GF-D8 (cell line): Measurements from ENCODE around the gene MAP4.

Experiments used
- DNase-seq: peaks from one replicate; lab custom pipeline; 2025; lab: John Stamatoyannopoulos, UW

The MAP4 gene

DNA sequence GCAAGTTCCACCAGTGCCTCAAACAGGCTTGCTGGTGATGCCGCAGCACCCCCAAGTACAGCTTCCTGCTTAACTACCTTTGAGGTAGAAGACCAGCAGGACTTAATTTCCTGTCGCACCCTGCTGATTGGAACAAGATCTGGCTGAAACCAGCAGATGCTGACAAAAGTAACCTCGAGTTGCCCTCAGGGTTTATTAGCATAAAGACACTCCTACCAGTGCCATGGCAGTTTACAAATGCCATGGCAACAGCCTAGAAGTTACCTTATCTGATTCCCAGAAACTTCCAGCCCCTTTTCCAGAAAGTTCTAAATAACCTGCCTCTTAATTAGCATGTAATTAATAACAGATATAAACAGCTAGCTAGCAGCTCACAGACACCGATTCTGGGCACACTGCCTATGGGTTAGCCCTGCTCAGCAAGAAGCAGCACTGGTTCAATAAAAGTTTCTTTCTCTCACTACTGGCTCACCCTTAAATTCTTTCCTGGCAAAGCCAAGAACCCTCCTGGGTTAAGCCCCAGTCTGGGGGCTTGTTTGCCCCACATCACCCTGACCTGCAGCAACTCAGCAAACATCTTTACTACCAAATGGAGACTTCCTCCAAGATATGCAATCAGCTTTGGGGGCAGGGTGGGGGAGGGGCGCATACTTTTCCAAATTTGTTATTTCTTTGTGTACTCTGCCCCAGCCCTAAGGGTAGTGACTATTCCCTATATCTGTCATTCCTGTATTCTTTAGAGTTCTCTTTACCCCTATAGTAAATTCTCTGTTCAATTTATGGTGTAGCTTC is 54.2 kb downstream of the MAP4 start:
- DNase-seq: no peak

- no peak for DNase-seq
Measured at GRCh38 chr3:47961036-47961435, 55.2 kb downstream of the MAP4 start.

GRCh38 chr3:47956521-47956920 is 59.7 kb downstream of the MAP4 start:
- no peak for DNase-seq

DNA sequence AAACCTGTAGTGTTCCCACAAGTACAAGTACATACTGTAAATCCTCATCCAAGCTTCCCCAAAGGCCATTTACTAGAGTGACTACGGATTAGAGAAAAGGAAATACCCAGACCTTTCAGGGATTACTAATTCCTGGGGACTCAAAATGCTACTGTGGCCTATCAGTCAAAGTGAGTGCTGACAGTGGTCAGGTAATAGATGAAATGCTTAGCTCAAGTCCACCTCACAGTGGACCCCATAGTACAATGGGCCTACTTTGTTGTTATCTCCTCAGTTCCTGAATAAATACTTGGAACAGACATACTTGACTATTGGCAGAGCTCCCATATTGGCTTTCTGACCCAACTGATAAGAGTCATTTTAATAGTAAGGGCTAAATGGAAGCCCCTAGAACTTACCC is 61.6 kb downstream of the MAP4 start:
- DNase-seq: no peak

DNA sequence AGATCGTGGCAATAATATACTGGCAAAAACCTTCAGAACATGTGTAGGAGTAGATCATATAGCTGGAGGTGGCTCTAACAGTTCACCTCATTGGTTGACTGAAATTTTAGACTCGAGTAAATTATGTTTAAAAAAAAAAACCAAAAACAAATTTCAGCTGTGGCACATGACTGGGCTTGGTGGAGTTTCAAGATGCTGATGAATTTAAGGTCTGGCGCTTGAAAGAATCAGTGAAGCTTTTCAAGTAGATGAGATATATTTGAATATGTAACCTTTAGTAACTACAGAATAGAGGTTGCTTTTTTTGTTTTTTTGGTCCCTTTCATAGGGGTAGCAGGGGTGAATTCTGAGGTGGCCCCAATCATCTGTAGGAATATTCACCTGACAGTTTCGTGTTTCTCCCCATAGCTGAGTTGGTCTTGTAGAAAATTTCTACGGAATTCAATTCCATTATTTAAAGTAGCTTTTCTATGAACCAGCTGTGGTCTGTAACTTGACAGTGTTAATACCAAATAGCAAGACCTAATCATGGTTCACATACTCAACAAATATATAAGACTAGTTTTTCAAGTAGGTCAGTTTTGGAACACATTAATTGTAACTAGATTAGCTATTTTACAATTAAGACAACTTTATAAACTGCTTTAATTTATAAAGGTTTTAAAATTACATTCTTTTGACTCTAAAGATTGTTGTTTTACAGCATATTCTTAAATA is 65.6 kb downstream of the MAP4 start:
- DNase-seq: no peak

DNA sequence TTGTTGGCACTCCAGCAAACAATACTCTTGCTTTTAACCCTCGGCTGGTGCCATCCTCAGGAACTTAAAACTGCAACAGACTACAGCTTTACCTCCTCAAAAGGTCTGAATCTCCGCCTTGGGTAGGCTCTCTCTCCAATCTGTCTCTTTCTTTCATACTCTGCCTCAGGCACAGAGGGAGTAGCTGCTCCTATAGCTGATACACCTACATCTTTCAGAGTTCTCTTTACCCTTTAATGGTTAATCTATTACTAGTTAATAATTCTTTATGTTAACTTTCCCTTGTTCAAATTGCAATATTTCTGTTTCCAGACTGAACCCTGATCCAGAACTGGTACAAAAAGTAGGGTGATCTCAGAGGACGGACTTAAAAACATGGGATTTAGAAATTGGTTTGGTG is 66.2 kb downstream of the MAP4 start:
- no peak for DNase-seq

- no peak for DNase-seq
Measured at GRCh38 chr3:47940232-47940631, 76.0 kb downstream of the MAP4 start.

DNA sequence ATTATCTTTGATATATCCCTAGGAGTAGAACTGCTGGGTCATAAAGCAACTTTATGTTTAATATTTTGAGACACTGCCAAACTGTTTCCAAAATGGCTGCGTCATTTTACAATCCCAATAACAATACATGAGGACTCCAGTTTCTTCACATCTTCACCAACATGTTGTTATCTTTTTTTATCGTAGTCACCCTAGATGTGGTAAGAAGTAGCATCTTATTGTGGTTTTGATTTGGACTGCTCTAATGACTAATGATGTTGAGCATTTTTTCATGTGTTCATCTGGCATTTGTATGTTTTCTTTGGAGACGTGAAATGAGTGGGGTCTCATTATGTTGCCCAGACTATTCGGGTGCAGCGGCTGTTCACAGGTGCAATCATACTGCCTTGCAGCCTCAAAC is 83.8 kb downstream of the MAP4 start:
- DNase-seq: no peak

- no peak for DNase-seq
Measured at GRCh38 chr3:47930979-47931378, 85.2 kb downstream of the MAP4 start.

GRCh38 chr3:47916696-47917095 is 99.5 kb downstream of the MAP4 start:
- DNase-seq: no peak

DNA sequence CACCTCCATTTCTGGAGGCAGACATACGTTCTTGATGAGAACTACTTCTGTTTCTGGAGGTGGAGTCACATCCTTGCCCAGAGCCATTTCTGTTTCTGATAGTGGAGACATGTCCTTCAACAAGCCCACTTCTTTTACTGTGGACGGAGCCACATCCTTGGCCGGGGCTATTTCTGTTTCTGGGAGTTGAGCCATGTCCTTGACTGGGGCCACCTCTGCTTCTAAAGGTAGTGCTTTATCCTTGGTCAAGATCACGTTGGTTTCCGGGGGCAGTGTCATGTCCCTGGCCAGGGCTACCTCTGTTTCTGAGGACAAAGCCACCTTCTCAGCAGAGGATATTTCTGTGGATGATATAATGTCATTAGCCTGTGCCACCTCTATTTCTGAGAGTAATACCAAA is 100.0 kb downstream of the MAP4 start:
- DNase-seq: no peak

DNA sequence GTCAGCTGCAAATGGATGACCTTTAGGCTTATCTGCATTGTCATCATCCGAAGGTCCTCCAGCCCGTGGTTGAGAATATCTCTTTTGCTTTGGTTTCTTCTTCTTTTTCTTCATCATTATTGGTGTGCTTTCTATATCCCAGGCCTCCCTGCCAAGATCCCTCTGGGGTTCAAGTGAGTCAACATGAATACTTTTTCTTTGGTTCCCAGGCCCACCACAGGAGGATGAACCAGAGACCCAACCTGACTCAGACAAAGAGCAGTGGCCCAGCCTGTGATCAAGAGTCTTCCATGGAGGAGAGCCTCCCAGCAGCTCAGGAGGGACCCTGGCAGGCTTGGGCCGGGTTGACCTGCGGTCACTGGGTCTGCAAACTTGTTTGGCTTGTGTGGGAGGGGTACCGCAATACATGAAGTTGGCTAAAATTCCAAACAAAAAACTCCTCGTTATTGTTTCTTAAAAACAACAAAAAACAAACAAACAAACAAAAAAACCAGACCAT is 104.2 kb downstream of the MAP4 start:
- DNase-seq: no peak

GRCh38 chr3:47910777-47911440 is 105.3 kb downstream of the MAP4 start:
- DNase-seq: no peak

GRCh38 chr3:47910233-47910632 is 106.0 kb downstream of the MAP4 start:
- DNase-seq: no peak

DNA sequence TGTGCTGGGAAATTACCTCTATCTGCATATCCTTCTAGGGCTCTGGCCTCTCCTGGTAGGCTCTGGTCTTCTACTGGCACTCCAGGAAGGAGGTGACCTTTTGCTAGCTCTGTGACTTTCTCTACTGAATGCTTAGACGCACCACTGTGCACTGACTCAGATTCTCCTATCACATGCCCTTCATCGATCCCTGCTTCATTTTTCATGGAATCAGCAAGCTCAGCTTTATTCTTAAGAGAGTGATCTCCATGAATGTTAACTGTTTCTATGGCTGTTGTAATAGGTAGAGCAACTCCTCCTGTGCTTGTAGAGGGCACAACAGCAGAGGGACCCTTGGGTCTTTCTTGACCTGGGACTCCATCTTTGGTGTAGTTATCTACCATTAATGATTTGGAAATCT is 106.6 kb downstream of the MAP4 start:
- no peak for DNase-seq

DNA sequence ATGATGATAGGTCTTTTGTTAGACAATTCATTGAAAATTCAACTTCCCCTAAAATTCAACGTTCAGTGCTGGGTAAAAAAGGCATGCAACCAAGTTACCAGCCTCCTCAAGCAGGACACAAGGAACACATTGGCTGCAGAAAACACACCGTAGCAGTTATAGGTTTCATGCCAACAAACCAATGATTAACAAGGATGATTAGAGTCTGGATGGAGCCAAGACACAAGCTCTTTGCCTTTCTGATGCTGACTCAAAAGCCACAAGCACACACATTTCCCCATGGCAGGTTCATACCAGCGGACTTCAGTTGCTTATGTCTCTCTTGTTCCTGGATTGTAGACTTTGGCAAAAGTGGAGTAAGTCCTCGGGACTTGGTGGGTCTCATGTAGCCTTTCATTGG is 107.5 kb downstream of the MAP4 start:
- no peak for DNase-seq

DNA sequence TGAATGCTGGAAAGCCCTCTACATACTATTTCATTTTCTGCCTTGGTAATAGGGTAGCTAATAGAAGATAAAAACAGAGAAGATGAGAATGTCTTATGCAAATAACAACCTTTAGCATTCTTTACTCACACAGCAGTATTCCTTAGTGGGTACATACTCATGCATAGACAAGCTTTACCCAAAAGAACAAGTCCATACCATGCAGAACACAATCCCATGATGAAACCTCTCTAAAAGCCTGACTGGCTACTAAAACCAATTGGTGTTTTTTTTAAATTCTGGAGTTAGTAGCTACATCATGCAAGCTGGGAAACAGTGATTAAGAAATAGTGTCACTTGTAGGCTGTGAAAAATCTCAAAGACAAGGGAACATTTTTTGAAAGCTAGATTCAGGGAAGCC is 108.4 kb downstream of the MAP4 start:
- no peak for DNase-seq

DNA sequence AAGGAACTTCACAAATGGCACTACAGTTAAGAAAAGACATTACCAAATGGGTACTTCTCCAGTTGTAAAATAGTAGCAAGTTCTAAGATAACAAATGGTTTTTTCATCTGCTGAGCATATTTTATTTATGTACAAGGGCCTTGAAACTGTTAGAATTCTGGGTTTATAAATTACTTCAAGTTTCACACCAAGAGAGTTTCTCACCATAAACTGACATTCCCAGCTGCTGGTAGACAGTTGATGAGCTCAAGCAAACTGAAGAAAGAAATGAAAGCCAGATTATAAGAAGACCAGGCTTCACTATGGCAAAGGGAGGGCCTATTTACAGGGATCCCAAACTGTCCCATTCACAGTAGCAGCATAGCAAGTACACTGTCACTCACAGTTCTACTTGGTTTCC is 113.5 kb downstream of the MAP4 start:
- no peak for DNase-seq

DNA sequence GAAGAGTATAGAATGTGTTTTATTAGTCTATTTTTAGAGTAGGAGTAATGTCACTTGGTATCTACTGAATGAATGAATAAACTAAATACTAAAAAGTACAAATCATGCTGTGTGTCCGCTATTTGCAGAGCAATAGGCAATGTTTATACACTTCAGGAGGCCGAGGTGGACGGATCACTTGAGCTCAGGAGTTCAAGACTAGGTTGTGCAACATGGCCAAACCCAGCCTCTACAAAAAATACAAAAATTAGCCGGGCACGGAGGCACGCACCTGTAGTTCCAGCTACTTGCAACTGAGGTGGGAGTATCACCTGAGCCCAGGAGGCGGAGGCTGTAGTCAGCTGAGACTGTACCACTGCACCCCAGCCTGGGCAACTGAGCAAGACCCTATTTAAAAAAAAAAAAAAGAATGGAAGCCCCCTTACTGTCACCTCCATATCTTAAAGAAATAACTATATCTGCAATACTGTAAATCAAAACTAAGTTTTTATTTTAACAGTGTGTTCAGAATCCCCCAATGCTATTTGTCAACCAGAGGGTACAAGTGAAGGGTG is 114.9 kb downstream of the MAP4 start:
- no peak for DNase-seq

DNA sequence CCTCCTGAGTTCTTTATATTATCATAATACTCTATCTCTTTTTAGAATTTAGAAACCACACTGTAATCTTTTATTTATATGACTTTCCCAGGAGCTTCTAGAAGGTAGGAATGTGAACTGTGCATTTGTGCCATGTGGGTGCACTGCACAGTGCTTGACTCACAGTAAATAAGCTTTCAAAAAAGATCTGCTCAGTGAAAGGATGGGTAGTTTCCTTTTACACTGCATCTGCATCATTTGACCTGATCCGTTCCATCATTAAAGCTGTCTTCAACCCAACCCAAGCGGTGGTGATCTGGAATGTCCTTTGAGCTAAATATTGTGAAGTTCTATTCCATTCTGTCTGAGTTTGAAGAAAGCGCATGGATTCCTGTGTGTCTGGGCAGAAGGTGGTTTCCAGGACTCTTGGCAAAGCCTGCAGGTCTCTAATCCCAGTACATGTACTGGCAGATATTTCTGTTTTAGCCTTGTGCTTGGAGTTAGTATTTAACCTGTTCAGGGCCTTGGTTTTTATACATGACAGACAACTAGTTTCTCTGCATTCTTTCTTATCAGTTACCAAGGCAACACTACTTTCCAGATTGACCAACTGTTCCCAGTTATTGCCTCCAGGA is 116.6 kb downstream of the MAP4 start:
- DNase-seq: no peak

GRCh38 chr3:47897954-47898353 is 118.3 kb downstream of the MAP4 start:
- no peak for DNase-seq

GRCh38 chr3:47896736-47897135 is 119.5 kb downstream of the MAP4 start:
- no peak for DNase-seq
